K562 (cell line): ENCODE results near the gene RAD1. TPM values are rescaled to one million over a fixed set of nuclear protein-coding genes. Genes with fewer than 3 reads are reported as not detected.

Source experiments
- BCL6 ChIP-seq: fragments of 250-450 bp; sonication (Bioruptor Pico); IDR thresholded peaks from 2 replicates; pipeline ENCODE4 v1.4.0; 2020
- CREM ChIP-seq: IDR thresholded peaks from 2 replicates; pipeline ENCODE4 v1.6.1; 2014; ENCODE audit warnings: antibody characterized with exemption, low read depth
- GABPA ChIP-seq: fragments of 200-800 bp; sonication (Bioruptor generic); conservative IDR thresholded peaks from 2 replicates; pipeline ENCODE4 v1.6.1; 2016; ENCODE audit warnings: low read depth, missing genetic modification characterization, missing compliant biosample characterization
- GTF3C2 ChIP-seq: IDR thresholded peaks from 3 replicates; pipeline ENCODE4 v1.6.1; 2011; ENCODE audit warnings: borderline replicate concordance, mild to moderate bottlenecking, moderate library complexity; ENCODE audit not compliant: insufficient read length; ENCODE audit errors: extremely low read depth
- HES1 ChIP-seq: fragments of 450-650 bp; IDR thresholded peaks from 2 replicates; pipeline ENCODE4 v1.6.1; 2016; ENCODE audit warnings: low read depth, mild to moderate bottlenecking, moderate library complexity
- ILF3 ChIP-seq: fragments of 450-650 bp; IDR thresholded peaks from 2 replicates; pipeline ENCODE4 v1.6.1; 2018; ENCODE audit warnings: antibody characterized with exemption, mild to moderate bottlenecking, moderate library complexity, borderline replicate concordance
- PREB ChIP-seq: sonication (generic); formaldehyde crosslinking; IDR thresholded peaks from 2 replicates; pipeline ENCODE4 v1.8.1; 2023; ENCODE audit warnings: mild to moderate bottlenecking, missing genetic modification reagents
- RREB1 ChIP-seq: fragments of 250-450 bp; sonication (Bioruptor Pico); IDR thresholded peaks from 2 replicates; pipeline ENCODE4 v1.4.0; 2020
- STAT5A ChIP-seq: IDR thresholded peaks from 2 replicates; pipeline ENCODE4 v1.6.1; 2012; ENCODE audit warnings: low read length, inconsistent platforms, borderline replicate concordance
- XRCC4 ChIP-seq: IDR thresholded peaks from one replicate; pipeline ENCODE4 v1.6.1; 2011; ENCODE audit not compliant: insufficient read depth, insufficient read length; ENCODE audit errors: extremely low read depth
- XRCC5 ChIP-seq: fragments of 200-400 bp; formaldehyde crosslinking; IDR thresholded peaks from 2 replicates; pipeline ENCODE4 v1.6.1; 2017; ENCODE audit warnings: low read depth, mild to moderate bottlenecking, low read length
- ZFP1 ChIP-seq: fragments of 450-650 bp; formaldehyde crosslinking; IDR thresholded peaks from 2 replicates; pipeline ENCODE4 v1.4.0; 2020; ENCODE audit warnings: mild to moderate bottlenecking, mixed read lengths
- ZNF324 ChIP-seq: fragments of 250-450 bp; sonication (Bioruptor Pico); IDR thresholded peaks from 2 replicates; pipeline ENCODE4 v1.4.0; 2020; ENCODE audit warnings: mild to moderate bottlenecking
- ZNF512 ChIP-seq: IDR thresholded peaks from 2 replicates; pipeline ENCODE4 v1.6.1; 2016; ENCODE audit warnings: missing genetic modification characterization, missing compliant biosample characterization
- ZNF586 ChIP-seq: fragments of 450-650 bp; formaldehyde crosslinking; conservative IDR thresholded peaks from 2 replicates; pipeline ENCODE4 v1.4.0; 2020; ENCODE audit warnings: mild to moderate bottlenecking, moderate library complexity
- polyA plus RNA-seq, 8 experiments: library from polyadenylated mRNA; depleted of rRNA in 4 of 8; stranded (reverse) in 5 of 8; unstranded in 3 of 8; fragments of >200 nt; fragmentation: Nextera tagmentation in 2 of 8; fragmentation: Illumina TruSeq in 1 of 8; extraction: Ambion mirVana in 2 of 8; extraction: Trizol in 1 of 8; gene quantifications; 2 replicates each; pipeline versions ENCODE4 v1.2.1 to v1.2.3, GENCODE V29; 2011 to 2014; ENCODE audit warnings: inconsistent platforms in 1 of 8, missing spikeins in 1 of 8
- total RNA-seq, 7 experiments: library from RNA; depleted of rRNA in 6 of 7; stranded (reverse); fragments of >200 nt in 6 of 7; fragmentation: Illumina TruSeq in 2 of 7; extraction: Trizol in 2 of 7; gene quantifications; 2 replicates each; pipeline versions ENCODE4 v1.2.1 to v1.2.3, GENCODE V29; 2011 to 2021; ENCODE audit warnings: low replicate concordance in 1 of 7

RAD1 gene
- total and polyA plus RNA-seq, 9 of the 15 experiments (the other 6 are each of a cell fraction or from before 2014, with no cell fraction given), result 44.5 to 148 (median 60.8) TPM

- peak; percentile 15; the same call in 1 of the 2 replicates for TF ChIP-seq HES1
- peak; percentile 97 for TF ChIP-seq XRCC5
- peak; percentile 34; the same call in 1 of the 2 replicates for TF ChIP-seq STAT5A
- TF ChIP-seq ZNF512 (tag), result no peak
- TF ChIP-seq CREM, result peak; percentile 88
- TF ChIP-seq ILF3, result no peak
- no peak for TF ChIP-seq GTF3C2
- no peak for TF ChIP-seq XRCC4
- no peak for TF ChIP-seq ZNF324 (CRISPR knock-in tag)
- TF ChIP-seq BCL6 (CRISPR knock-in tag), result no peak
- no peak for TF ChIP-seq RREB1 (CRISPR knock-in tag)
- TF ChIP-seq PREB (CRISPR knock-in tag), result no peak
- TF ChIP-seq GABPA (tag), result peak; percentile 99
- no peak for TF ChIP-seq ZNF586
- no peak for TF ChIP-seq ZFP1 (CRISPR knock-in tag)
Measured at GRCh38 chr5:34915139-34915855, at the start of gene RAD1, which contains the start of gene BRIX1 (continued).
